Measurements from ENCODE around the gene SEZ6L.

GRCh38 chr22:26339755-26340154, 170.5 kb downstream of the SEZ6L start:
- no peak for TF ChIP-seq CTCF (IDR thresholded peaks at IDR 0.05; ENCODE audit: low read depth, low read length, poor library complexity, severe bottlenecking)
- TF ChIP-seq EZH2phosphoT487 (IDR thresholded peaks at IDR 0.05; ENCODE audit: borderline replicate concordance, low read length): no peak
